Fibroblast of the aortic adventitia (primary cell): ENCODE data around the gene MTFR1L. TPM values are rescaled to one million over a fixed set of nuclear protein-coding genes. Genes with fewer than 3 reads are reported as not detected.

Experiments used
- DNase-seq: peaks from one replicate; pipeline ENCODE4 v3.0.0-alpha.2; 2010; ENCODE audit warnings: low read depth
- H3K4me3 ChIP-seq: 2 replicates; pipeline ENCODE4 v1.5.1; 2011; ENCODE audit warnings: low read depth, mild to moderate bottlenecking, control low read depth, low read length, moderate library complexity
- total RNA-seq: library from RNA; depleted of rRNA; stranded (reverse); fragments of >200 nt; gene quantifications from 2 replicates; pipeline ENCODE4 v1.2.3, GENCODE V29; 2012; ENCODE audit warnings: low replicate concordance
- TF ChIP-seq, protein P1 (sequence below): IDR thresholded peaks from 2 replicates; pipeline ENCODE4 v1.5.1; 2011; ENCODE audit warnings: mild to moderate bottlenecking, low read length, control low read depth, inconsistent platforms; ENCODE audit not compliant: insufficient read depth

MTFR1L gene
- total RNA-seq, 1 donor = 44.6 TPM

DNA sequence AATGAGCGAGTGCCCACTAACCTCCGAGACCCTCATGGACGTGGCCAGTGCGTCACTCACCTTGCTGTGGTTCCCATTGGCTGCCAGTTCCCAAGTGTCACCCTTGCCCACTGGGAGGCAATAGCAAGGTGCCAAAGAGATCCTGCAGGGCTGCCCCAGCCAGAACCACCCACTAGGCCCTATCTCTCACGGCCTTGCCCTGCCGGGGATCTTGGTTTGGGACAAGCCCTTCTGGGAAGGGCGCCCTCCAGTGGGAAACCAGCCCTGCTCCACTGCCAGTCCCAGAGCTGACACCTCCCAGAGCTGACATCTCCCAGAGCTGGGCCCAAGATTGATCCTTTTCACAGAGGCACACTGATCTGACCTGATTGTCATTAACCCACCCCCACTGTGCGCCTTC lies 21.8 kb upstream of the MTFR1L start:
- TF ChIP-seq, protein P1, sequence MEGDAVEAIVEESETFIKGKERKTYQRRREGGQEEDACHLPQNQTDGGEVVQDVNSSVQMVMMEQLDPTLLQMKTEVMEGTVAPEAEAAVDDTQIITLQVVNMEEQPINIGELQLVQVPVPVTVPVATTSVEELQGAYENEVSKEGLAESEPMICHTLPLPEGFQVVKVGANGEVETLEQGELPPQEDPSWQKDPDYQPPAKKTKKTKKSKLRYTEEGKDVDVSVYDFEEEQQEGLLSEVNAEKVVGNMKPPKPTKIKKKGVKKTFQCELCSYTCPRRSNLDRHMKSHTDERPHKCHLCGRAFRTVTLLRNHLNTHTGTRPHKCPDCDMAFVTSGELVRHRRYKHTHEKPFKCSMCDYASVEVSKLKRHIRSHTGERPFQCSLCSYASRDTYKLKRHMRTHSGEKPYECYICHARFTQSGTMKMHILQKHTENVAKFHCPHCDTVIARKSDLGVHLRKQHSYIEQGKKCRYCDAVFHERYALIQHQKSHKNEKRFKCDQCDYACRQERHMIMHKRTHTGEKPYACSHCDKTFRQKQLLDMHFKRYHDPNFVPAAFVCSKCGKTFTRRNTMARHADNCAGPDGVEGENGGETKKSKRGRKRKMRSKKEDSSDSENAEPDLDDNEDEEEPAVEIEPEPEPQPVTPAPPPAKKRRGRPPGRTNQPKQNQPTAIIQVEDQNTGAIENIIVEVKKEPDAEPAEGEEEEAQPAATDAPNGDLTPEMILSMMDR = peak; percentile 59
- DNase-seq = peak; percentile 20

DNA sequence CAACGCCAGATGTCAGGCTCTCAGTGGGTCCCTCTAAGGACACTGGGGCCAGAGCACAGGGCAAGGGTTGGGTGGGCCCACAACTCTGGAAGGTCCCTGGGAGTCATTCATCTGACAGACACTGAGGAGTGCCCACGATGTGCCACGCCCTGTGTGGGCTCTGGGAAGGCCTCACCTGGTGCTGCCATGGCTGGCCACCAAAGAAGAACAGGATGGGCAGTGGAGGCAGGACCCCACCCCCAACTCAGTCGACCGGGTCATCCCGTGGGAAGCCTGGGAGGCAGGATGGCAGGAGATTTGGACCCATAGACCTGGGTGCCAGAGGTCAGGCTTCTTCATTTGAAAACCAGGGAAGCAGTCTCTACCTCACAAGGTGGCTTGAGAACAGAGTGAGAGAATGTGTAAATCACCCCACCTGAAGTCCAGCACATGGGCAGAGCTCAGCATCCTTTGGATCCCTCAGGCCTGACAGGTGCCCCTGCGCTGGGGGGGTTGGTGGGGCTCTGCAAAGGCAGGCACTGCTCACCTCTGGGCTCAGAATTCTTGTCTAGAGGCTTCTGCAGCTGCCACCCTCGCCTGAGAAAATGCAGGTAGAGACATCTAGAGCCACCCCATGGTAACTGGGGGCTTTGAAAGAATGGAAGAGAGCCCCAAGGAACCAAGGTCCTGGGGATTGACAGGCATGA lies 20.9 kb upstream of the MTFR1L start:
- DNase-seq = no peak
- TF ChIP-seq, protein P1 = no peak

More for the DNA sequence above, 21.8 kb upstream of the MTFR1L start:
- H3K4me3 ChIP-seq = no peak overlapping the region

DNA sequence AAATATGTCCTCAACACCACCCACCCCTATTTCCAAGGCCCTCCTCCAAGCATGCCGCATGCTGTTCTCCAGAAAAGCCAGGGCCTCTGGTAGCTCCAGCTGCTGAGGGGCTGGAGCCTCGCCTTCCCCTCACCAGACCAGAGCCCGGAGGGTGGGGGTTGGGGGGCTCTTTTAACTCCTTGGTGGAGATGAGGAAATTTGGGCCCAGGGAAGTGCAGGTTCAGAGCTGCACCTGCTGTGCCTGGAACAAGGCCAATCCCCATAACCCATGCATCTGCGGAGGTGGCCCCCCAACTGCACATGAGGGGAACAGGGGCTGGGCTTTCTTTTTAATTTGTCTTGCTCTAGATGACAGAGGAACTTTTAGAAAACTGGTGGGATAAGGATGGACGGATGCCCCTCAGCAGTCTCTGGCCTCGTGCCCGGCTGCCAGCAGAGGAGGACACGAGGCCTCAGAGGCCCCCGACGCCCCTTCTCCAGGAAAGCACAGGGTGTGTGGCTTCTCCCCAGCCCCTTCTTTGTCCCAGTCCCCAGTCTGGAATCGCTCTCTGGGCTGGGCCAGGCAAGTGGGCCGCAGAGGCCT lies 20.3 kb upstream of the MTFR1L start:
- peak overlapping the region; percentile 63 for H3K4me3 ChIP-seq
- DNase-seq = no peak
- TF ChIP-seq, protein P1 = no peak

More for the DNA sequence above, 20.9 kb upstream of the MTFR1L start:
- no peak overlapping the region for H3K4me3 ChIP-seq

DNA sequence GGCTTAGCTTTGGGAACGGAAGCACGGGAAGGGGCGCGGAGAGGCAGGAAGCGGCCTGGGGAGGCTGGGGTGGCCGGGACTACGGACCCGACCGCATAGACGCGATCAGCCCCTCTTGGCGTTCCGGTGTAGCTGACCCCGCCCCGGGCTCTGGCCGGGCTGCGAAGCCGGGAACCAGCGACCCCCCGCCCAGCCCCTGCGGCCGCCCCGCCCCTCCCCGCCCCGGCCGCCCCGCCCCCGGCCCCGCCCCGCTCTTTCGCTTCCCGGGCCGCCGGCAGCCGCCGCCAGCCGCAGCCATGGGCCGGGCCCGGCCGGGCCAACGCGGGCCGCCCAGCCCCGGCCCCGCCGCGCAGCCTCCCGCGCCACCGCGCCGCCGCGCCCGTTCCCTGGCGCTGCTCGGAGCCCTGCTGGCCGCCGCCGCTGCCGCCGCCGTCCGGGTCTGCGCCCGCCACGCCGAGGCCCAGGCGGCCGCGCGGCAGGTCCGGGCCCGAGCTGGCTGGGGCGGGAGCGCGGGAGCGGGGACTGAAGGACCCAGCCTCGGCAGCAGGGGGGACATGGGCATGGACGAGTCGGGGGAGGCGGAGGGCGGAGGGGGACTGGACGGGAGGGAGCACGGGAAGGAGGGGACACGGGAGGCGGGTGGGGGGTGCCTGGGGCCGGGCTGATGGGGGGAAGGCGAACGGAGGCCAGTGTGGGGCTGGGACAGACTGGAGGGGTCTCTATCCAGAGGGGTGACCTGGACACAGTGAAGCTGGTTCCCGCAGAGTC lies 19.6 kb upstream of the MTFR1L start, which contains the start of gene SELENON:
SELENON (plus strand) TSS at position 259 of the 768 bp plus-strand sequence; CDS start at position 297, 38 bp downstream.
- peak; percentile 42 for DNase-seq
- H3K4me3 ChIP-seq = peak within 1 kb of the TSS; percentile 77
- TF ChIP-seq, protein P1 = no peak

DNA sequence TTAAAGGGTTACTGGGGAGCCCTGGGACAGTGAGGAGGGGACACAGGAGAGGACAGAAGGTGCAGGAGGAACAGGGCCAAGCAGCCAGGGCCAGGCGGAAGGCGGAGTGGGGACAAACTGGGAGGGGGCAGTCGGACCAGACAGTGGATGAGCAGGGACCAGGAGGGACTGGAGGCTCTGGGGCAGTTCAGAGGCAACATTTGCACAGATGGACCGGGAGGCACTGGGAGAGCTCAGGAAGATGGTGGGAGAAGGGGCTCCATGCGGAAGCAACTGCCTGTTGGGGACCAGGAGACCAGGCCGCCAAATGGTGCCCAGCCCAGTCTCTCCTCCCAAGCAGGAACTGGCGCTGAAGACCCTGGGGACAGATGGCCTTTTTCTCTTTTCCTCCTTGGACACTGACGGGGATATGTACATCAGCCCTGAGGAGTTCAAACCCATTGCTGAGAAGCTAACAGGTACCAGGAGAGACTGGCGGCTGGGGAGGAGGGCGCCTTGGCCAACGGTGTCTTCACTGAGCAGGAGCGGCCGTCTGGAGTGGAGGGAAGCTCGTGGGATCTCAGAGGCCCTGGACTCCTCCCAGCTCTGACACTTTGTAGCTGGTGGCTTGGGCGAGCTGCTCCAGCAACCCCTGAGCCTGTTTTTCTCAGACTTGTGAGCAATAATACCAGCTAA lies 18.9 kb upstream of the MTFR1L start:
- no peak for DNase-seq
- TF ChIP-seq, protein P1 = no peak
- H3K4me3 ChIP-seq = peak overlapping the region; percentile 77

DNA sequence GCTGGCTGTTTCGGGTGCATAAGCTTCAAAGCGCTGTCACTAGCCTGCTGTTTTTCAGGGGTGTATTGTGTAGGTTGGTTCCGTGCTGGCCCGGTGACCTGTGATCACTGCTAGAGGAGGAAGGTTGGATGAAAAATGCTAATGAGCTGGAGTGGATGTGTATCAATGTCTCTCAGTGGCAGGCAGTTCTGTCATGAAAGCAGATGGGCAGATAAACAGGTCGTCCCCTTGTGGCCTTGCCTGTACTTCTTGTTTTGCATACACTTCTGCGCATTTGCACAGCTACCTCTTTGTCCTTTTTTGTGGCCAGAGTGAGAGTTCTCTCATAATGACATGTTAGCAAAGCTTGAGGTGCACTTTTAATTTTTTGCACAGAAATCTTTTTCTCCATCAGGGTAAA lies 16.8 kb upstream of the MTFR1L start:
- no peak overlapping the region for H3K4me3 ChIP-seq
- DNase-seq = no peak
- TF ChIP-seq, protein P1 = no peak
